Measurements from ENCODE around the gene NPVF. TPM values are rescaled to one million over a fixed set of nuclear protein-coding genes. Genes with fewer than 3 reads are reported as not detected.

The NPVF gene
- total RNA-seq, 1 experiment from 2014 or later: not detected

DNA sequence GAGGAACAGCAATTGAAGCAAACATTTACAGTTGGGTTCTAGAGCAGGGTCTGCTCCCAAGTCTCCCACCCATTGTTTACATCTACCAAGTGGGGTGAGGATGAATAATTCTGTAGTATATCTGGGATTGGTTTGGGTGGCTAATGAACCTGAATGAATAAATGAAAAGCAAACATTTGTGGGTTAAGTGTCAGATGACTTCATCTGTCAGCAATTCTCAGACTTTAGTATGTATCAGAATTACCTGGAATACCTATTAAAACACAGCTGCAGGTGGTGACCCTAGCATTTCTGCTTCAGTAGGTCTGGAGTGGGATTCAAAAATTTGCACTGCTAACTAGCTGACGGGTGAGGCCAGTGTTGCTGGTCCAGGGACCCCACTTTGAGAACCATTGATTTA lies 18.0 kb upstream of the NPVF start:
- Mint-ChIP-seq H3K36me3 (ENCODE audit: insufficient read depth in 1 of 3, low read depth in 3 of 3) (no peaks in the 10 kb centered on the region), H3K27ac (peak overlapping the region in 1 of 3 experiments; percentile 89; a peak in 1 of 7 replicates), H3K4me1 (peaks cover 12 to 13% of the 10 kb centered on the region in 2 experiments), H3K9me3 (peaks cover 0 to 3% of the 10 kb centered on the region in 2 experiments; a peak in 2 of 5 replicates), H3K27me3 (ENCODE audit: low read depth) (peaks cover 80% of the 10 kb centered on the region), H3K4me3 (no peak overlapping the region)
- no peak overlapping the region for H3K18ac ChIP-seq (ENCODE audit: insufficient read length, low read depth, low read length)
- DNase-seq: no peak
- H3K23ac ChIP-seq (ENCODE audit: insufficient read length, low read depth, low read length): no peak overlapping the region
- no peak overlapping the region for H2BK12ac ChIP-seq (ENCODE audit: insufficient read length, low read depth, low read length)
- H2AFZ ChIP-seq (ENCODE audit: low read length): no peak overlapping the region
- H2BK120ac ChIP-seq (ENCODE audit: low read depth, low read length, poor library complexity, severe bottlenecking): no peak overlapping the region
- no peak overlapping the region for H3K56ac ChIP-seq (ENCODE audit: insufficient read length, low read depth, low read length)
- H3K4ac ChIP-seq (ENCODE audit: low read depth, low read length): no peak overlapping the region
- no peak overlapping the region for H2AK5ac ChIP-seq (ENCODE audit: insufficient read length, low read length)
- H3K23me2 ChIP-seq (ENCODE audit: insufficient read length, low read depth, low read length, poor library complexity, severe bottlenecking): no peaks in the 10 kb centered on the region
- H3K9me3 ChIP-seq (ENCODE audit: control insufficient read depth, low read depth, low read length): no peaks in the 10 kb centered on the region
- no peak overlapping the region for H4K5ac ChIP-seq (ENCODE audit: insufficient read length, low read depth, low read length)
- H3K14ac ChIP-seq (ENCODE audit: insufficient read depth, low read length): no peak overlapping the region
- H3K27me3 ChIP-seq (ENCODE audit: insufficient read depth, low read length): peaks cover 2% of the 10 kb centered on the region; the same call in 1 of the 2 replicates
- H2BK15ac ChIP-seq (ENCODE audit: low read depth, low read length): no peak overlapping the region
- no peak overlapping the region for H3T11ph ChIP-seq (ENCODE audit: low read length)
- H2BK20ac ChIP-seq (ENCODE audit: low read depth, low read length, poor library complexity, severe bottlenecking): no peak overlapping the region
- H3K27ac ChIP-seq (ENCODE audit: insufficient read length, low read depth, low read length): no peak overlapping the region
- H4K20me1 ChIP-seq (ENCODE audit: control insufficient read depth, insufficient read depth, insufficient read length): no peaks in the 10 kb centered on the region
- H4K91ac ChIP-seq (ENCODE audit: insufficient read length, low read depth, low read length): no peak overlapping the region
- H3K4me2 ChIP-seq (ENCODE audit: insufficient read depth, insufficient read length, low read length): no peak overlapping the region
- no peaks in the 10 kb centered on the region for H3K79me1 ChIP-seq (ENCODE audit: insufficient read depth, low read depth, low read length, poor library complexity, severe bottlenecking)
- H3K4me1 ChIP-seq (ENCODE audit: insufficient read depth, low read length): no peaks in the 10 kb centered on the region
- no peak overlapping the region for H2BK5ac ChIP-seq (ENCODE audit: insufficient read length, low read length)
- H3K79me2 ChIP-seq (ENCODE audit: insufficient read depth, low read length): no peaks in the 10 kb centered on the region
- TF ChIP-seq, protein P1, sequence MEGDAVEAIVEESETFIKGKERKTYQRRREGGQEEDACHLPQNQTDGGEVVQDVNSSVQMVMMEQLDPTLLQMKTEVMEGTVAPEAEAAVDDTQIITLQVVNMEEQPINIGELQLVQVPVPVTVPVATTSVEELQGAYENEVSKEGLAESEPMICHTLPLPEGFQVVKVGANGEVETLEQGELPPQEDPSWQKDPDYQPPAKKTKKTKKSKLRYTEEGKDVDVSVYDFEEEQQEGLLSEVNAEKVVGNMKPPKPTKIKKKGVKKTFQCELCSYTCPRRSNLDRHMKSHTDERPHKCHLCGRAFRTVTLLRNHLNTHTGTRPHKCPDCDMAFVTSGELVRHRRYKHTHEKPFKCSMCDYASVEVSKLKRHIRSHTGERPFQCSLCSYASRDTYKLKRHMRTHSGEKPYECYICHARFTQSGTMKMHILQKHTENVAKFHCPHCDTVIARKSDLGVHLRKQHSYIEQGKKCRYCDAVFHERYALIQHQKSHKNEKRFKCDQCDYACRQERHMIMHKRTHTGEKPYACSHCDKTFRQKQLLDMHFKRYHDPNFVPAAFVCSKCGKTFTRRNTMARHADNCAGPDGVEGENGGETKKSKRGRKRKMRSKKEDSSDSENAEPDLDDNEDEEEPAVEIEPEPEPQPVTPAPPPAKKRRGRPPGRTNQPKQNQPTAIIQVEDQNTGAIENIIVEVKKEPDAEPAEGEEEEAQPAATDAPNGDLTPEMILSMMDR (conservative IDR thresholded peaks at IDR 0.05): no peak
- H4K8ac ChIP-seq (replicated peaks; ENCODE audit: insufficient read length, low read depth, low read length): no peak overlapping the region
- no peak overlapping the region for H3K9ac ChIP-seq (ENCODE audit: extremely low read depth, insufficient read length, low read length)
- no CpG with 5 or more reads among the region's 1 CpG for WGBS (ENCODE audit: extremely low coverage, insufficient read length, low lambda C conversion rate)
